Endothelial cell of umbilical vein (primary cell): ENCODE data around the gene ATP10B. TPM values are rescaled to one million over a fixed set of nuclear protein-coding genes. Genes with fewer than 3 reads are reported as not detected.

Source experiments
- BruUV-seq: library from RNA; stranded (reverse); fragments of 400-500 nt; replicated peaks from 2 replicates; lab custom pipeline; 2021; lab: Mats Ljungman, UMichigan
- CTCF ChIA-PET: fragments of 300-600, 350-600 bp; sonication (Branson Sonifier 250); formaldehyde crosslinking; loops from one replicate; lab custom pipeline; 2021; ENCODE audit warnings: antibody characterized with exemption, inconsistent platforms; lab: Charles Lee
- POLR2A ChIA-PET: fragments of 300-600, 350-600 bp; sonication (Branson Sonifier 250); formaldehyde crosslinking; loops from one replicate; lab custom pipeline; 2021; ENCODE audit warnings: antibody characterized with exemption, inconsistent platforms; lab: Charles Lee
- DNase-seq: peaks from one replicate; pipeline ENCODE4 v3.0.0-alpha.2; 2011; ENCODE audit warnings: low read depth, low spot score
- FAIRE-seq: peaks from 2 replicates; lab custom pipeline; 2011; peaks lifted over from hg19 to GRCh38; lab: Jason Lieb, UNC
- H2AFZ ChIP-seq: 2 replicates; pipeline ENCODE4 v1.6.0; 2012; ENCODE audit warnings: low read depth, low read length, control low read depth, inconsistent platforms
- H3K27ac ChIP-seq: 2 replicates; pipeline ENCODE4 v1.5.1; 2011; ENCODE audit warnings: low read depth, mild to moderate bottlenecking, control low read depth, low read length, moderate library complexity; ENCODE audit not compliant: insufficient read depth
- H3K27me3 ChIP-seq, 2 experiments: 2 replicates each; pipeline versions ENCODE4 v1.6.0 to v1.6.1; 2011; ENCODE audit warnings: low read length in 2 of 2, mixed read lengths in 1 of 2; ENCODE audit not compliant: control insufficient read depth in 2 of 2, insufficient read depth in 2 of 2
- H3K36me3 ChIP-seq, 2 experiments: 2 replicates in 1 of 2; 3 replicates in 1 of 2; pipeline ENCODE4 v1.5.1; 2011; ENCODE audit warnings: low read length in 2 of 2, mild to moderate bottlenecking in 1 of 2, moderate library complexity in 1 of 2; ENCODE audit not compliant: control insufficient read depth in 2 of 2, insufficient read depth in 2 of 2; ENCODE audit errors: extremely low read depth in 1 of 2
- H3K4me1 ChIP-seq: 3 replicates; pipeline ENCODE4 v1.5.1; 2011; ENCODE audit warnings: mild to moderate bottlenecking, low read length; ENCODE audit not compliant: control insufficient read depth, insufficient read depth; ENCODE audit errors: extremely low read depth
- H3K4me2 ChIP-seq: 2 replicates; pipeline ENCODE4 v1.6.1; 2011; ENCODE audit warnings: low read length, control low read depth, mixed read lengths; ENCODE audit not compliant: insufficient read depth
- H3K4me3 ChIP-seq, 3 experiments: fragments of 200-600 bp in 1 of 3; sonication (generic), shearing (Covaris generic) in 1 of 3; replicated peaks in 1 of 3; 2 replicates each; pipeline ENCODE4 v1.5.1; 2011 to 2016; ENCODE audit warnings: control low read depth in 3 of 3, low read length in 3 of 3, mild to moderate bottlenecking in 2 of 3, inconsistent platforms in 1 of 3, low read depth in 1 of 3, moderate library complexity in 1 of 3; ENCODE audit not compliant: insufficient read depth in 1 of 3
- H3K79me2 ChIP-seq: 2 replicates; pipeline ENCODE4 v1.6.0; 2012; ENCODE audit warnings: low read length, inconsistent platforms; ENCODE audit not compliant: control insufficient read depth, insufficient read depth
- H3K9ac ChIP-seq: replicated peaks from 2 replicates; pipeline ENCODE3; 2011; ENCODE audit warnings: low read length, control low read depth; ENCODE audit not compliant: insufficient read depth; ENCODE audit errors: extremely low read depth
- H3K9me1 ChIP-seq: replicated peaks from 3 replicates; pipeline ENCODE4 v1.6.0; 2011; ENCODE audit warnings: mild to moderate bottlenecking, low read length; ENCODE audit not compliant: control insufficient read depth, insufficient read depth; ENCODE audit errors: extremely low read depth
- H3K9me3 ChIP-seq: replicated peaks from 2 replicates; pipeline ENCODE4 v1.5.1; 2012; ENCODE audit warnings: low read length, inconsistent platforms; ENCODE audit not compliant: control insufficient read depth, insufficient read depth
- H4K20me1 ChIP-seq: replicated peaks from 2 replicates; pipeline ENCODE3; 2011; ENCODE audit warnings: mild to moderate bottlenecking, low read length; ENCODE audit not compliant: control insufficient read depth, insufficient read depth; ENCODE audit errors: extremely low read depth
- CTCF ChIP-seq, 2 donors: IDR thresholded peaks; 1 replicate in 1 of 2; 2 replicates in 1 of 2; pipeline ENCODE4 v1.5.1; 2011; ENCODE audit warnings: low read length in 2 of 2, mild to moderate bottlenecking in 2 of 2, moderate library complexity in 2 of 2, control low read depth in 1 of 2, inconsistent platforms in 1 of 2, low read depth in 1 of 2; ENCODE audit not compliant: insufficient read depth in 1 of 2; ENCODE audit errors: extremely low read depth in 1 of 2
- EZH2 ChIP-seq: IDR thresholded peaks from 2 replicates; pipeline ENCODE4 v1.6.1; 2012; ENCODE audit warnings: borderline replicate concordance, low read depth, mild to moderate bottlenecking, moderate library complexity, low read length, inconsistent platforms; ENCODE audit not compliant: severe bottlenecking
- GATA2 ChIP-seq: IDR thresholded peaks from 2 replicates; pipeline ENCODE4 v1.7.0; 2011; ENCODE audit warnings: low read depth, mild to moderate bottlenecking, moderate library complexity, mixed read lengths, low read length; ENCODE audit not compliant: insufficient read length, insufficient read depth
- MAX ChIP-seq: IDR thresholded peaks from 2 replicates; pipeline ENCODE4 v1.6.1; 2011; ENCODE audit not compliant: insufficient read depth, insufficient read length
- MYC ChIP-seq: IDR thresholded peaks from one replicate; pipeline ENCODE4 v1.6.1; 2011; ENCODE audit warnings: mild to moderate bottlenecking, low read depth, low read length
- POLR2AphosphoS5 ChIP-seq: IDR thresholded peaks from 2 replicates; pipeline ENCODE4 v1.6.1; 2012; ENCODE audit warnings: low read depth, mild to moderate bottlenecking, control low read depth, low read length, moderate library complexity; ENCODE audit not compliant: insufficient read depth
- dilution Hi-C: fragments of 300-500 bp; cut with MboI; formaldehyde crosslinking; loops from one replicate; pipeline ENCODE4 v1.15.0; 2019; ENCODE audit warnings: low sequenced_read_pairs; ENCODE audit not compliant: extremely low pct_ligation_motif_present
- intact Hi-C: fragments of 100-400 bp; cut with micrococcal nuclease; formaldehyde crosslinking; loops from one replicate; pipeline ENCODE4 v1.10.0; 2022
- polyA plus RNA-seq, 4 experiments: library from polyadenylated mRNA; depleted of rRNA in 3 of 4; stranded (reverse) in 3 of 4; unstranded in 1 of 4; fragments of >200 nt; gene quantifications; 2 replicates each; pipeline versions ENCODE4 v1.2.1 to v1.2.3, GENCODE V29; 2011 to 2012; ENCODE audit warnings: missing spikeins in 1 of 4
- total RNA-seq: library from RNA; stranded (reverse); gene quantifications from 2 replicates; pipeline ENCODE4 v1.2.3, GENCODE V29; 2021

ATP10B gene
- total and polyA plus RNA-seq, 2 donors (not counting 3 experiments of a cell fraction or from before 2014, with no cell fraction given): not detected

GRCh38 chr5:160847526-160848085, 4.4 kb downstream of the ATP10B start:
- ChIA-PET CTCF (no interaction called here), POLR2A (no interaction called here)
- FAIRE-seq (no peak), DNase-seq (no peak)
- Histone ChIP-seq H3K4me3 (no peak overlapping the region), H3K4me2 (no peak overlapping the region), H3K27ac (no peak overlapping the region), H3K4me1 (no peaks in the 10 kb centered on the region), H3K9me3 (no peaks in the 10 kb centered on the region), H3K36me3 (no peaks in the 10 kb centered on the region), H2AFZ (no peak overlapping the region), H3K9me1 (no peaks in the 10 kb centered on the region), H3K79me2 (no peaks in the 10 kb centered on the region), H4K20me1 (no peaks in the 10 kb centered on the region), H3K27me3 (no peaks in the 10 kb centered on the region), H3K9ac (no peak overlapping the region)
- BruUV-seq: no TSS peak
- dilution Hi-C loops: no loop called here
- no peak for TF ChIP-seq MYC
- TF ChIP-seq GATA2: no peak
- TF ChIP-seq EZH2: no peak
- TF ChIP-seq POLR2AphosphoS5: no peak
- no peak for TF ChIP-seq CTCF (IDR thresholded peaks at IDR 0.05; ENCODE audit: extremely low read depth in 1 of 2, insufficient read depth in 1 of 2, low read depth in 1 of 2, low read length in 2 of 2)
- TF ChIP-seq MAX: no peak
- intact Hi-C loops: no loop called here
